SK-N-SH treated with all-trans-retinoic acid at 6 μM for 48 hours (cell line): ENCODE data around the gene TFEB.

ENCODE experiments used
- ATAC-seq: fragments of 200-7000 bp; cut with Tn5 transposase; 3 replicates; pipeline ENCODE4 v1.9.1; 2020; ENCODE audit warnings: mild to moderate bottlenecking, moderate library complexity
- ARNTL ChIP-seq: fragments of 450-650 bp; formaldehyde crosslinking; IDR thresholded peaks from 2 replicates; pipeline ENCODE4 v1.5.0; 2020; ENCODE audit warnings: low read depth, mild to moderate bottlenecking, moderate library complexity, borderline replicate concordance
- CREB5 ChIP-seq: fragments of 250-450 bp; sonication (Bioruptor Pico); IDR thresholded peaks from 2 replicates; pipeline ENCODE4 v1.5.1; 2020; ENCODE audit warnings: low read depth, mild to moderate bottlenecking, moderate library complexity
- CSDC2 ChIP-seq: fragments of 250-450 bp; sonication (Bioruptor Pico); IDR thresholded peaks from 2 replicates; pipeline ENCODE4 v1.5.0; 2020; ENCODE audit warnings: mild to moderate bottlenecking, moderate library complexity
- ESRRG ChIP-seq: fragments of 250-450 bp; sonication (Bioruptor Pico); IDR thresholded peaks from 2 replicates; pipeline ENCODE4 v1.6.1; 2021; ENCODE audit warnings: mild to moderate bottlenecking
- GLIS3 ChIP-seq: fragments of 250-450 bp; sonication (Bioruptor Pico); IDR thresholded peaks from 2 replicates; pipeline ENCODE4 v1.5.0; 2020; ENCODE audit warnings: mild to moderate bottlenecking, moderate library complexity
- ISL1 ChIP-seq: fragments of 250-450 bp; sonication (Bioruptor Pico); IDR thresholded peaks from 2 replicates; pipeline ENCODE4 v2.1.2; 2022; ENCODE audit warnings: mild to moderate bottlenecking, moderate library complexity
- OSR1 ChIP-seq: fragments of 250-450 bp; sonication (Bioruptor Pico); IDR thresholded peaks from 2 replicates; pipeline ENCODE4 v1.8.0; 2022; ENCODE audit warnings: moderate library complexity, mild to moderate bottlenecking, inconsistent platforms
- PATZ1 ChIP-seq: fragments of 250-450 bp; sonication (Bioruptor Pico); IDR thresholded peaks from 2 replicates; pipeline ENCODE4 v1.8.0; 2020; ENCODE audit warnings: mild to moderate bottlenecking, moderate library complexity, borderline replicate concordance
- POU6F1 ChIP-seq: fragments of 250-450 bp; sonication (Bioruptor Pico); IDR thresholded peaks from 2 replicates; pipeline ENCODE4 v1.8.0; 2021; ENCODE audit warnings: low read depth, mild to moderate bottlenecking, moderate library complexity, borderline replicate concordance
- PPARA ChIP-seq: fragments of 250-450 bp; sonication (Bioruptor Pico); IDR thresholded peaks from 2 replicates; pipeline ENCODE4 v1.5.0; 2020; ENCODE audit warnings: mild to moderate bottlenecking, borderline replicate concordance
- RARB ChIP-seq: fragments of 250-450 bp; sonication (Bioruptor Pico); IDR thresholded peaks from 2 replicates; pipeline ENCODE4 v1.8.0; 2021; ENCODE audit warnings: mild to moderate bottlenecking, moderate library complexity
- SNAI2 ChIP-seq: fragments of 250-450 bp; sonication (Bioruptor Pico); IDR thresholded peaks from 2 replicates; pipeline ENCODE4 v1.5.0; 2020; ENCODE audit warnings: mild to moderate bottlenecking, moderate library complexity
- TCF4 ChIP-seq: fragments of 250-450 bp; sonication (Bioruptor Pico); IDR thresholded peaks from 2 replicates; pipeline ENCODE4 v1.8.0; 2021; ENCODE audit warnings: mild to moderate bottlenecking, moderate library complexity, borderline replicate concordance
- TSHZ2 ChIP-seq: fragments of 250-450 bp; sonication (Bioruptor Pico); IDR thresholded peaks from 2 replicates; pipeline ENCODE4 v1.5.0; 2020; ENCODE audit warnings: mild to moderate bottlenecking, moderate library complexity
- ZC3H10 ChIP-seq: fragments of 250-450 bp; sonication (Bioruptor Pico); IDR thresholded peaks from 2 replicates; pipeline ENCODE4 v1.5.1; 2021; ENCODE audit warnings: mild to moderate bottlenecking, moderate library complexity
- ZFP3 ChIP-seq: fragments of 250-450 bp; sonication (Bioruptor Pico); IDR thresholded peaks from 2 replicates; pipeline ENCODE4 v1.5.0; 2020; ENCODE audit warnings: mild to moderate bottlenecking, moderate library complexity
- ZNF565 ChIP-seq: fragments of 450-650 bp; formaldehyde crosslinking; conservative IDR thresholded peaks from 2 replicates; pipeline ENCODE4 v1.5.0; 2020; ENCODE audit warnings: low read depth, mild to moderate bottlenecking, moderate library complexity
- ZNF8 ChIP-seq: fragments of 450-650 bp; formaldehyde crosslinking; IDR thresholded peaks from 2 replicates; pipeline ENCODE4 v1.5.0; 2020; ENCODE audit warnings: mild to moderate bottlenecking, moderate library complexity

Gene TFEB

GRCh38 chr6:41736186-41736733, 852 bp upstream of the TFEB start:
- no peak for ATAC-seq
- TF ChIP-seq TCF4 (CRISPR knock-in tag) (no peak), ESRRG (CRISPR knock-in tag) (no peak), ISL1 (CRISPR knock-in tag) (no peak), OSR1 (CRISPR knock-in tag) (no peak), CSDC2 (CRISPR knock-in tag) (no peak), ZFP3 (no peak), ZC3H10 (CRISPR knock-in tag) (no peak)

GRCh38 chr6:41734666-41735426, 562 bp downstream of the TFEB start:
- ATAC-seq: peak; percentile 61
- TF ChIP-seq ARNTL (CRISPR knock-in tag): no peak
- peak; percentile 35; the same call in 1 of the 2 replicates for TF ChIP-seq PATZ1 (CRISPR knock-in tag)

GRCh38 chr6:41733707-41734665, 1.4 kb downstream of the TFEB start:
- ATAC-seq: peak; percentile 86
- TF ChIP-seq CSDC2 (CRISPR knock-in tag) (no peak), ZNF565 (CRISPR knock-in tag) (no peak), TSHZ2 (CRISPR knock-in tag) (no peak), CREB5 (CRISPR knock-in tag) (no peak), POU6F1 (CRISPR knock-in tag) (no peak), ZFP3 (no peak), ZC3H10 (CRISPR knock-in tag) (no peak), GLIS3 (CRISPR knock-in tag) (no peak), PPARA (no peak), ARNTL (CRISPR knock-in tag) (no peak), ESRRG (CRISPR knock-in tag) (no peak), ZNF8 (no peak)

- ATAC-seq: no peak
- no peak for TF ChIP-seq RARB (CRISPR knock-in tag)
- no peak for TF ChIP-seq ISL1 (CRISPR knock-in tag)
- TF ChIP-seq SNAI2 (CRISPR knock-in tag): no peak
- TF ChIP-seq TCF4 (CRISPR knock-in tag): no peak
These were observed 2.1 kb downstream of the TFEB start for GRCh38 chr6:41733360-41733706.
